Measurements from ENCODE around the gene WDPCP.
"Not testable (repeated sequence)": the region's sequence is repeated elsewhere in the genome, so short reads cannot be mapped to it uniquely, and the experiment has no call there.

DNA sequence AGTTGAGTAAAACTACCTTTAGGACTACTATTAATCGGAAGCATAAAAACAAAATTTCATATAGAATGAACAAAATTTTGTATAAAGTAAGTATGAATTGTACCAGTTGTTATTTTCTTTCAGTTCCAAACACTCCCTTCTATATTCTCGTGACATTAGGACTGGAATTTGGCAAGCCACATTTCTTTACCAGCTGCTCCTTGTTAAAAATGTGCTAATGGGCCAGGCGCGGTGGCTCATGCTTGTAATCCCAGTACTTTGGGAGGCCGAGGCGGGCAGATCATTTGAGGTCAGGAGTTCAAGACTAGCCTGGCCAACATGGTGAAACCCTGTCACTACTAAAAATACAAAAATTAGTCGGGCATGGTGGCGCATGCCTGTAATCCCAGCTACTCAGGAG is 20.6 kb upstream of the WDPCP start:
- not testable (repeated sequence) for TF ChIP-seq CTCF, POLR2A (IDR thresholded peaks at IDR 0.05)
